Endothelial cell of umbilical vein (primary cell): ENCODE data around the gene MYO1A. TPM values are rescaled to one million over a fixed set of nuclear protein-coding genes. Genes with fewer than 3 reads are reported as not detected.

ENCODE experiments used
- BruUV-seq: library from RNA; stranded (reverse); fragments of 400-500 nt; replicated peaks from 2 replicates; lab custom pipeline; 2021; lab: Mats Ljungman, UMichigan
- CTCF ChIA-PET: fragments of 300-600, 350-600 bp; sonication (Branson Sonifier 250); formaldehyde crosslinking; loops from one replicate; lab custom pipeline; 2021; ENCODE audit warnings: antibody characterized with exemption, inconsistent platforms; lab: Charles Lee
- POLR2A ChIA-PET: fragments of 300-600, 350-600 bp; sonication (Branson Sonifier 250); formaldehyde crosslinking; loops from one replicate; lab custom pipeline; 2021; ENCODE audit warnings: antibody characterized with exemption, inconsistent platforms; lab: Charles Lee
- DNase-seq: peaks from one replicate; pipeline ENCODE4 v3.0.0-alpha.2; 2011; ENCODE audit warnings: low read depth, low spot score
- FAIRE-seq: peaks from 2 replicates; lab custom pipeline; 2011; peaks lifted over from hg19 to GRCh38; lab: Jason Lieb, UNC
- H2AFZ ChIP-seq: 2 replicates; pipeline ENCODE4 v1.6.0; 2012; ENCODE audit warnings: low read depth, low read length, control low read depth, inconsistent platforms
- H3K27ac ChIP-seq: 2 replicates; pipeline ENCODE4 v1.5.1; 2011; ENCODE audit warnings: low read depth, mild to moderate bottlenecking, control low read depth, low read length, moderate library complexity; ENCODE audit not compliant: insufficient read depth
- H3K27me3 ChIP-seq, 2 experiments: 2 replicates each; pipeline versions ENCODE4 v1.6.0 to v1.6.1; 2011; ENCODE audit warnings: low read length in 2 of 2, mixed read lengths in 1 of 2; ENCODE audit not compliant: control insufficient read depth in 2 of 2, insufficient read depth in 2 of 2
- H3K36me3 ChIP-seq, 2 experiments: 2 replicates in 1 of 2; 3 replicates in 1 of 2; pipeline ENCODE4 v1.5.1; 2011; ENCODE audit warnings: low read length in 2 of 2, mild to moderate bottlenecking in 1 of 2, moderate library complexity in 1 of 2; ENCODE audit not compliant: control insufficient read depth in 2 of 2, insufficient read depth in 2 of 2; ENCODE audit errors: extremely low read depth in 1 of 2
- H3K4me1 ChIP-seq: 3 replicates; pipeline ENCODE4 v1.5.1; 2011; ENCODE audit warnings: mild to moderate bottlenecking, low read length; ENCODE audit not compliant: control insufficient read depth, insufficient read depth; ENCODE audit errors: extremely low read depth
- H3K4me2 ChIP-seq: 2 replicates; pipeline ENCODE4 v1.6.1; 2011; ENCODE audit warnings: low read length, control low read depth, mixed read lengths; ENCODE audit not compliant: insufficient read depth
- H3K4me3 ChIP-seq, 3 experiments: fragments of 200-600 bp in 1 of 3; sonication (generic), shearing (Covaris generic) in 1 of 3; replicated peaks in 1 of 3; 2 replicates each; pipeline ENCODE4 v1.5.1; 2011 to 2016; ENCODE audit warnings: control low read depth in 3 of 3, low read length in 3 of 3, mild to moderate bottlenecking in 2 of 3, inconsistent platforms in 1 of 3, low read depth in 1 of 3, moderate library complexity in 1 of 3; ENCODE audit not compliant: insufficient read depth in 1 of 3
- H3K79me2 ChIP-seq: 2 replicates; pipeline ENCODE4 v1.6.0; 2012; ENCODE audit warnings: low read length, inconsistent platforms; ENCODE audit not compliant: control insufficient read depth, insufficient read depth
- H3K9ac ChIP-seq: replicated peaks from 2 replicates; pipeline ENCODE3; 2011; ENCODE audit warnings: low read length, control low read depth; ENCODE audit not compliant: insufficient read depth; ENCODE audit errors: extremely low read depth
- H3K9me1 ChIP-seq: replicated peaks from 3 replicates; pipeline ENCODE4 v1.6.0; 2011; ENCODE audit warnings: mild to moderate bottlenecking, low read length; ENCODE audit not compliant: control insufficient read depth, insufficient read depth; ENCODE audit errors: extremely low read depth
- H3K9me3 ChIP-seq: replicated peaks from 2 replicates; pipeline ENCODE4 v1.5.1; 2012; ENCODE audit warnings: low read length, inconsistent platforms; ENCODE audit not compliant: control insufficient read depth, insufficient read depth
- H4K20me1 ChIP-seq: replicated peaks from 2 replicates; pipeline ENCODE3; 2011; ENCODE audit warnings: mild to moderate bottlenecking, low read length; ENCODE audit not compliant: control insufficient read depth, insufficient read depth; ENCODE audit errors: extremely low read depth
- CTCF ChIP-seq, 2 donors: IDR thresholded peaks; 1 replicate in 1 of 2; 2 replicates in 1 of 2; pipeline ENCODE4 v1.5.1; 2011; ENCODE audit warnings: low read length in 2 of 2, mild to moderate bottlenecking in 2 of 2, moderate library complexity in 2 of 2, control low read depth in 1 of 2, inconsistent platforms in 1 of 2, low read depth in 1 of 2; ENCODE audit not compliant: insufficient read depth in 1 of 2; ENCODE audit errors: extremely low read depth in 1 of 2
- EZH2 ChIP-seq: IDR thresholded peaks from 2 replicates; pipeline ENCODE4 v1.6.1; 2012; ENCODE audit warnings: borderline replicate concordance, low read depth, mild to moderate bottlenecking, moderate library complexity, low read length, inconsistent platforms; ENCODE audit not compliant: severe bottlenecking
- FOS ChIP-seq: IDR thresholded peaks from 2 replicates; pipeline ENCODE4 v1.6.1; 2011; ENCODE audit warnings: mild to moderate bottlenecking, low read length, moderate library complexity, borderline replicate concordance; ENCODE audit not compliant: insufficient read depth
- GATA2 ChIP-seq: IDR thresholded peaks from 2 replicates; pipeline ENCODE4 v1.7.0; 2011; ENCODE audit warnings: low read depth, mild to moderate bottlenecking, moderate library complexity, mixed read lengths, low read length; ENCODE audit not compliant: insufficient read length, insufficient read depth
- JUN ChIP-seq: IDR thresholded peaks from 2 replicates; pipeline ENCODE4 v1.6.1; 2011; ENCODE audit warnings: borderline replicate concordance, low read depth; ENCODE audit not compliant: insufficient read length, insufficient read depth
- MAX ChIP-seq: IDR thresholded peaks from 2 replicates; pipeline ENCODE4 v1.6.1; 2011; ENCODE audit not compliant: insufficient read depth, insufficient read length
- MYC ChIP-seq: IDR thresholded peaks from one replicate; pipeline ENCODE4 v1.6.1; 2011; ENCODE audit warnings: mild to moderate bottlenecking, low read depth, low read length
- POLR2A ChIP-seq: IDR thresholded peaks from 2 replicates; pipeline ENCODE4 v1.6.1; 2012; ENCODE audit warnings: low read depth, mild to moderate bottlenecking, control low read depth, low read length
- POLR2AphosphoS5 ChIP-seq: IDR thresholded peaks from 2 replicates; pipeline ENCODE4 v1.6.1; 2012; ENCODE audit warnings: low read depth, mild to moderate bottlenecking, control low read depth, low read length, moderate library complexity; ENCODE audit not compliant: insufficient read depth
- dilution Hi-C: fragments of 300-500 bp; cut with MboI; formaldehyde crosslinking; loops from one replicate; pipeline ENCODE4 v1.15.0; 2019; ENCODE audit warnings: low sequenced_read_pairs; ENCODE audit not compliant: extremely low pct_ligation_motif_present
- intact Hi-C: fragments of 100-400 bp; cut with micrococcal nuclease; formaldehyde crosslinking; loops from one replicate; pipeline ENCODE4 v1.10.0; 2022
- polyA plus RNA-seq, 4 experiments: library from polyadenylated mRNA; depleted of rRNA in 3 of 4; stranded (reverse) in 3 of 4; unstranded in 1 of 4; fragments of >200 nt; gene quantifications; 2 replicates each; pipeline versions ENCODE4 v1.2.1 to v1.2.3, GENCODE V29; 2011 to 2012; ENCODE audit warnings: missing spikeins in 1 of 4
- total RNA-seq: library from RNA; stranded (reverse); gene quantifications from 2 replicates; pipeline ENCODE4 v1.2.3, GENCODE V29; 2021

The MYO1A gene
- total and polyA plus RNA-seq, 2 donors (not counting 3 experiments of a cell fraction or from before 2014, with no cell fraction given) = not detected

GRCh38 chr12:57009949-57010626 is 39.8 kb downstream of the MYO1A start:
- BruUV-seq = no TSS peak
- intact Hi-C loops = no loop called here
- no peak overlapping the region for H3K4me2 ChIP-seq
- no peak overlapping the region for H3K9ac ChIP-seq
- H3K4me1 ChIP-seq = peaks cover 8% of the 10 kb centered on the region
- ChIA-PET POLR2A (no interaction called here), CTCF (interaction anchor here (1.3 to 5.5 kb wide), 4 partner anchors 22 to 102 kb away, joined by 3 to 32 read pairs (median 4); partner anchors contain the start of gene STAT6)
- no peaks in the 10 kb centered on the region for H3K9me1 ChIP-seq
- DNase-seq (no peak), FAIRE-seq (no peak)
- no peak overlapping the region for H3K27ac ChIP-seq
- H3K9me3 ChIP-seq = no peaks in the 10 kb centered on the region
- no peak overlapping the region for H2AFZ ChIP-seq
- no peak for TF ChIP-seq CTCF (IDR thresholded peaks at IDR 0.05; ENCODE audit: extremely low read depth in 1 of 2, insufficient read depth in 1 of 2, low read depth in 1 of 2, low read length in 2 of 2)
- TF ChIP-seq POLR2AphosphoS5 = no peak
- TF ChIP-seq FOS = no peak
- no peak for TF ChIP-seq MAX
- no peak for TF ChIP-seq MYC
- no peak for TF ChIP-seq GATA2
- no peak for TF ChIP-seq EZH2
- no peak for TF ChIP-seq JUN
- no peak for TF ChIP-seq POLR2A
- H3K36me3 ChIP-seq = no peaks in the 10 kb centered on the region
- H3K4me3 ChIP-seq = no peak overlapping the region
- dilution Hi-C loops = no loop called here
- peaks cover 18 to 24% of the 10 kb centered on the region in 2 experiments for H3K27me3 ChIP-seq
- peaks cover 9% of the 10 kb centered on the region for H3K79me2 ChIP-seq
- H4K20me1 ChIP-seq = no peaks in the 10 kb centered on the region
